ENCODE data around the gene OR1A2.

- no peak for TF ChIP-seq EZH2 (IDR thresholded peaks at IDR 0.05; ENCODE audit: low read depth, unreplicated experiment)
- no peak for TF ChIP-seq CTCF (conservative IDR thresholded peaks at IDR 0.05; ENCODE audit: low read depth in 2 of 2)
- no peak for TF ChIP-seq POLR2AphosphoS5 (IDR thresholded peaks at IDR 0.05; ENCODE audit: low read depth)
- no peak for TF ChIP-seq ZNF114 (CRISPR knock-in tag; IDR thresholded peaks at IDR 0.05)
- no peak for TF ChIP-seq JUNB (IDR thresholded peaks at IDR 0.05; ENCODE audit: unreplicated experiment)
- TF ChIP-seq EZH2phosphoT487 (IDR thresholded peaks at IDR 0.05; ENCODE audit: unreplicated experiment), result no peak
- no peak for TF ChIP-seq CREB1 (CRISPR knock-in tag; IDR thresholded peaks at IDR 0.05; ENCODE audit: low read depth)
- no peak for TF ChIP-seq REST (IDR thresholded peaks at IDR 0.05; ENCODE audit: unreplicated experiment)
- no peak for TF ChIP-seq ZNF462 (CRISPR knock-in tag; IDR thresholded peaks at IDR 0.05)
These were observed 7.4 kb upstream of the OR1A2 start for GRCh38 chr17:3189961-3190360.
